HG03196 (cell line): Measurements from ENCODE around the gene KLK4.

Experiments
- ATAC-seq: cut with Tn5 transposase; IDR thresholded peaks from one replicate; pipeline ENCODE4 v1.9.1; 2021; ENCODE audit not compliant: unreplicated experiment

The KLK4 gene

GRCh38 chr19:50916069-50916468 is 4.9 kb upstream of the KLK4 start:
- ATAC-seq: no peak

GRCh38 chr19:50912727-50913716 is 1.8 kb upstream of the KLK4 start:
- ATAC-seq: no peak

GRCh38 chr19:50912102-50912599 is 956 bp upstream of the KLK4 start:
- ATAC-seq: no peak

GRCh38 chr19:50910722-50911121 is 473 bp downstream of the KLK4 start:
- no peak for ATAC-seq

GRCh38 chr19:50909240-50910070 is 1.7 kb downstream of the KLK4 start:
- peak; percentile 63 for ATAC-seq

- ATAC-seq: no peak
These were observed 2.9 kb downstream of the KLK4 start for GRCh38 chr19:50908336-50908735.

- no peak for ATAC-seq
These were observed 5.0 kb downstream of the KLK4 start for GRCh38 chr19:50906217-50906616.

GRCh38 chr19:50902640-50903039 is 8.6 kb downstream of the KLK4 start:
- no peak for ATAC-seq

GRCh38 chr19:50899569-50899968 is 11.6 kb downstream of the KLK4 start:
- no peak for ATAC-seq

GRCh38 chr19:50898018-50898417 is 13.2 kb downstream of the KLK4 start:
- no peak for ATAC-seq

- ATAC-seq: peak; percentile 11
These were observed 13.6 kb downstream of the KLK4 start for GRCh38 chr19:50897612-50898011.

- peak; percentile 39 for ATAC-seq
These were observed 14.0 kb downstream of the KLK4 start for GRCh38 chr19:50897191-50897607.

GRCh38 chr19:50896591-50897190 is 14.5 kb downstream of the KLK4 start:
- peak; percentile 76 for ATAC-seq

GRCh38 chr19:50896089-50896590 is 15.1 kb downstream of the KLK4 start:
- peak; percentile 0 for ATAC-seq

GRCh38 chr19:50894478-50895356 is 16.5 kb downstream of the KLK4 start:
- ATAC-seq: no peak

- no peak for ATAC-seq
These were observed 18.0 kb downstream of the KLK4 start for GRCh38 chr19:50893047-50893736.

GRCh38 chr19:50891253-50891625 is 20.0 kb downstream of the KLK4 start:
- no peak for ATAC-seq

- ATAC-seq: no peak
These were observed 20.6 kb downstream of the KLK4 start for GRCh38 chr19:50890422-50891252.

- ATAC-seq: no peak
These were observed 21.6 kb downstream of the KLK4 start for GRCh38 chr19:50889638-50890037.
